ENCODE measurements around the gene KANK4.

Gene KANK4

GRCh38 chr1:62304975-62305374 lies 14.3 kb downstream of the KANK4 start:
- DNase-seq (ENCODE audit: low read depth in 2 of 2), result no peak

GRCh38 chr1:62304515-62304914 lies 14.7 kb downstream of the KANK4 start:
- no peak for DNase-seq (ENCODE audit: low read depth in 2 of 2)

- DNase-seq (ENCODE audit: low read depth in 2 of 2), result no peak
Observed at GRCh38 chr1:62301726-62302390, 17.4 kb downstream of the KANK4 start.

- no peak for DNase-seq (ENCODE audit: low read depth in 2 of 2)
Observed at GRCh38 chr1:62299426-62300200, 19.6 kb downstream of the KANK4 start.

GRCh38 chr1:62295921-62296491 lies 23.2 kb downstream of the KANK4 start:
- DNase-seq (ENCODE audit: low read depth in 2 of 2), result no peak

- DNase-seq (ENCODE audit: low read depth in 2 of 2), result no peak
Observed at GRCh38 chr1:62294261-62294660, 25.0 kb downstream of the KANK4 start.

GRCh38 chr1:62288662-62289061 lies 30.6 kb downstream of the KANK4 start:
- no peak for DNase-seq (ENCODE audit: low read depth in 2 of 2)

GRCh38 chr1:62288224-62288623 lies 31.0 kb downstream of the KANK4 start:
- no peak for DNase-seq (ENCODE audit: low read depth in 2 of 2)

- DNase-seq (ENCODE audit: low read depth in 2 of 2), result no peak
Observed at GRCh38 chr1:62286786-62287224, 32.4 kb downstream of the KANK4 start.

GRCh38 chr1:62285984-62286785 lies 33.0 kb downstream of the KANK4 start:
- DNase-seq (ENCODE audit: low read depth in 2 of 2), result no peak

- DNase-seq (ENCODE audit: low read depth in 2 of 2), result no peak
Observed at GRCh38 chr1:62285440-62285839, 33.8 kb downstream of the KANK4 start.

GRCh38 chr1:62283986-62284385 lies 35.2 kb downstream of the KANK4 start:
- DNase-seq (ENCODE audit: low read depth in 2 of 2), result no peak

GRCh38 chr1:62282909-62283755 lies 36.1 kb downstream of the KANK4 start:
- no peak for DNase-seq (ENCODE audit: low read depth in 2 of 2)

GRCh38 chr1:62281922-62282555 lies 37.2 kb downstream of the KANK4 start:
- no peak for DNase-seq (ENCODE audit: low read depth in 2 of 2)

- no peak for DNase-seq (ENCODE audit: low read depth in 2 of 2)
Observed at GRCh38 chr1:62280960-62281465, 38.2 kb downstream of the KANK4 start.

GRCh38 chr1:62280150-62280549 lies 39.1 kb downstream of the KANK4 start:
- DNase-seq (ENCODE audit: low read depth in 2 of 2), result no peak

GRCh38 chr1:62276791-62277190 lies 42.4 kb downstream of the KANK4 start:
- no peak for DNase-seq (ENCODE audit: low read depth in 2 of 2)

GRCh38 chr1:62274496-62275485 lies 44.4 kb downstream of the KANK4 start:
- DNase-seq (ENCODE audit: low read depth in 2 of 2), result no peak

- DNase-seq (ENCODE audit: low read depth in 2 of 2), result no peak
Observed at GRCh38 chr1:62273953-62274352, 45.3 kb downstream of the KANK4 start.

Data from stimulated activated CD4-positive, alpha-beta T cell treated with anti-CD3 and anti-CD28 coated beads, Interleukin-4, amount 100 ng/mL, for 48 hours (primary cell).